HepG2 (cell line): Measurements from ENCODE around the gene SRSF3. TPM values are rescaled to one million over a fixed set of nuclear protein-coding genes. Genes with fewer than 3 reads are reported as not detected.

Experiments
- AFF4 ChIP-seq: sonication (generic); formaldehyde crosslinking; IDR thresholded peaks from 2 replicates; pipeline ENCODE4 v1.4.0; 2020; ENCODE audit warnings: missing genetic modification reagents
- CEBPB ChIP-seq: IDR thresholded peaks from 2 replicates; pipeline ENCODE4 v1.6.1; 2011; ENCODE audit warnings: low read depth, low read length, improper control_type of control experiment, borderline replicate concordance
- CEBPG ChIP-seq: IDR thresholded peaks from 2 replicates; pipeline ENCODE4 v1.6.1; 2016
- CREB1 ChIP-seq, 2 experiments: fragments of 450-650 bp in 1 of 2; IDR thresholded peaks; 2 replicates each; pipeline ENCODE4 v1.6.1; 2016 to 2017; ENCODE audit warnings: control low read depth in 1 of 2, mild to moderate bottlenecking in 1 of 2, missing compliant biosample characterization in 1 of 2, missing genetic modification characterization in 1 of 2
- CREM ChIP-seq, 2 experiments: sonication (generic) in 1 of 2; formaldehyde crosslinking in 1 of 2; IDR thresholded peaks; 2 replicates each; pipeline versions ENCODE4 v1.4.0 to v1.6.1; 2016 to 2020; ENCODE audit warnings: antibody characterized with exemption in 1 of 2, mild to moderate bottlenecking in 1 of 2, missing genetic modification reagents in 1 of 2
- NAIF1 ChIP-seq: sonication (generic); formaldehyde crosslinking; IDR thresholded peaks from 2 replicates; pipeline ENCODE4 v1.5.0; 2020; ENCODE audit warnings: mild to moderate bottlenecking, missing genetic modification reagents, borderline replicate concordance
- PAF1 ChIP-seq: IDR thresholded peaks from 2 replicates; pipeline ENCODE4 v1.6.1; 2016; ENCODE audit warnings: missing genetic modification reagents, missing compliant biosample characterization
- PTBP1 ChIP-seq: fragments of 200-400 bp; formaldehyde crosslinking; IDR thresholded peaks from 2 replicates; pipeline ENCODE4 v1.6.1; 2018; ENCODE audit warnings: low read length, low read depth; ENCODE audit not compliant: poor library complexity, severe bottlenecking
- SNRNP70 ChIP-seq: fragments of 200-400 bp; formaldehyde crosslinking; IDR thresholded peaks from 2 replicates; pipeline ENCODE4 v1.6.1; 2017; ENCODE audit warnings: mild to moderate bottlenecking, low read depth, low read length, moderate library complexity
- TCF12 ChIP-seq, 2 experiments: fragments of 450-650 bp in 1 of 2; sonication (generic) in 1 of 2; formaldehyde crosslinking in 1 of 2; IDR thresholded peaks; 2 replicates each; pipeline versions ENCODE4 v1.6.1 to v1.8.0; 2017 to 2022; ENCODE audit warnings: antibody characterized with exemption in 1 of 2, mild to moderate bottlenecking in 1 of 2, missing genetic modification reagents in 1 of 2, moderate library complexity in 1 of 2
- ZBTB49 ChIP-seq: sonication (generic); formaldehyde crosslinking; IDR thresholded peaks from 2 replicates; pipeline ENCODE4 v1.4.0; 2020; ENCODE audit warnings: missing genetic modification reagents, borderline replicate concordance
- ZBTB8A ChIP-seq: sonication (generic); formaldehyde crosslinking; IDR thresholded peaks from 2 replicates; pipeline ENCODE4 v1.4.0; 2020; ENCODE audit warnings: mild to moderate bottlenecking, low read depth, missing genetic modification reagents, borderline replicate concordance
- ZFP82 ChIP-seq: sonication (generic); formaldehyde crosslinking; IDR thresholded peaks from 2 replicates; pipeline ENCODE4 v1.5.1; 2020; ENCODE audit warnings: mild to moderate bottlenecking, missing genetic modification reagents, borderline replicate concordance
- ZFY ChIP-seq: sonication (generic); formaldehyde crosslinking; IDR thresholded peaks from 2 replicates; pipeline ENCODE4 v1.4.0; 2020; ENCODE audit warnings: missing genetic modification reagents
- ZNF280D ChIP-seq: sonication (generic); formaldehyde crosslinking; IDR thresholded peaks from 2 replicates; pipeline ENCODE4 v1.5.1; 2020; ENCODE audit warnings: mild to moderate bottlenecking, missing genetic modification reagents
- ZNF3 ChIP-seq: IDR thresholded peaks from 2 replicates; pipeline ENCODE4 v1.7.0; 2017; ENCODE audit warnings: inconsistent platforms
- ZNF691 ChIP-seq: sonication (generic); formaldehyde crosslinking; IDR thresholded peaks from 2 replicates; pipeline ENCODE4 v1.4.0; 2020; ENCODE audit warnings: missing genetic modification reagents, low read depth, mild to moderate bottlenecking, borderline replicate concordance
- polyA plus RNA-seq, 8 experiments: library from polyadenylated mRNA; depleted of rRNA in 3 of 8; stranded (reverse) in 7 of 8; unstranded in 1 of 8; fragments of >200 nt; fragmentation: Illumina TruSeq in 4 of 8; extraction: Trizol in 4 of 8; gene quantifications; 2 replicates each; pipeline versions ENCODE4 v1.2.1 to v1.2.3, GENCODE V29; 2011 to 2016; ENCODE audit warnings: low read depth in 4 of 8, missing spikeins in 1 of 8, mixed read lengths in 1 of 8; ENCODE audit not compliant: insufficient read depth in 1 of 8
- total RNA-seq, 5 experiments: library from RNA; depleted of rRNA; stranded (reverse); fragments of >200 nt; fragmentation: Illumina TruSeq; extraction: Trizol; gene quantifications; 2 replicates each; pipeline ENCODE4 v1.2.3, GENCODE V29; 2016; ENCODE audit warnings: low read depth in 1 of 5

The SRSF3 gene
- total and polyA plus RNA-seq, 2 of the 13 experiments (the other 11 are each of a cell fraction or from before 2014, with no cell fraction given): 206 to 684 TPM

GRCh38 chr6:36594816-36595643 lies 868 bp downstream of the SRSF3 start (continued):
- TF ChIP-seq ZNF280D (CRISPR knock-in tag) (0 out of 2 replicates have a peak, but pooled peaks have one; percentile 9), SNRNP70 (no peak), PAF1 (CRISPR knock-in tag) (no peak), CEBPB (peak; percentile 84), CREB1 (IDR thresholded peaks at IDR 0.05) (no peak), CREB1 (CRISPR knock-in tag; IDR thresholded peaks at IDR 0.05) (peak; percentile 18; the same call in 1 of the 2 replicates), AFF4 (CRISPR knock-in tag) (no peak), ZBTB49 (CRISPR knock-in tag) (no peak), PTBP1 (no peak), CREM (IDR thresholded peaks at IDR 0.05) (peak; percentile 36), CREM (CRISPR knock-in tag; IDR thresholded peaks at IDR 0.05) (no peak), NAIF1 (CRISPR knock-in tag) (no peak), TCF12 (IDR thresholded peaks at IDR 0.05) (no peak), TCF12 (CRISPR knock-in tag; IDR thresholded peaks at IDR 0.05) (0 out of 2 replicates have a peak, but pooled peaks have one; percentile 13), ZFP82 (CRISPR knock-in tag) (peak; percentile 22; the same call in 1 of the 2 replicates), ZNF3 (no peak), ZBTB8A (no peak), ZNF691 (CRISPR knock-in tag) (no peak), ZFY (CRISPR knock-in tag) (no peak), CEBPG (CRISPR knock-in tag) (peak; percentile 37; the same call in 1 of the 2 replicates)
